COLO668 (cell line): ENCODE data around the gene SDCCAG8.
A peak's percentile ranks its signal among the peaks of the same experiment; 100 is the strongest.
"Not testable (repeated sequence)": the region's sequence is repeated elsewhere in the genome, so short reads cannot be mapped to it uniquely, and the experiment has no call there.

Experiments used
- DNase-seq: peaks from one replicate; lab custom pipeline; 2025; ENCODE audit not compliant: unreplicated experiment; lab: John Stamatoyannopoulos, UW

SDCCAG8 gene

GRCh38 chr1:243255791-243256512, at the start of gene SDCCAG8:
Gene SDCCAG8, plus strand, starts transcription at chr1:243256041. Its CDS starts 133 bp downstream, at chr1:243256174.
- DNase-seq: peak; percentile 99

- DNase-seq: not testable (repeated sequence)
These were observed 43.9 kb upstream of the SDCCAG8 start for GRCh38 chr1:243211984-243212383.

GRCh38 chr1:243213045-243213787, 42.6 kb upstream of the SDCCAG8 start:
- DNase-seq: no peak

- not testable (repeated sequence) for DNase-seq
These were observed 40.5 kb upstream of the SDCCAG8 start for GRCh38 chr1:243215276-243215875.

- no peak for DNase-seq
These were observed 39.1 kb upstream of the SDCCAG8 start for GRCh38 chr1:243216741-243217140.

- no peak for DNase-seq
These were observed 38.5 kb upstream of the SDCCAG8 start for GRCh38 chr1:243217349-243217748.

GRCh38 chr1:243218059-243218458, 37.8 kb upstream of the SDCCAG8 start:
- DNase-seq: no peak

- DNase-seq: no peak
These were observed 28.2 kb upstream of the SDCCAG8 start for GRCh38 chr1:243227622-243228021.

GRCh38 chr1:243229526-243229925, 26.3 kb upstream of the SDCCAG8 start:
- no peak for DNase-seq

- no peak for DNase-seq
These were observed 24.9 kb upstream of the SDCCAG8 start for GRCh38 chr1:243230914-243231313.

GRCh38 chr1:243233908-243234307, 21.9 kb upstream of the SDCCAG8 start:
- DNase-seq: no peak

- no peak for DNase-seq
These were observed 20.7 kb upstream of the SDCCAG8 start for GRCh38 chr1:243234978-243235647.

GRCh38 chr1:243236604-243237252, 19.1 kb upstream of the SDCCAG8 start:
- DNase-seq: no peak

- DNase-seq: no peak
These were observed 11.4 kb upstream of the SDCCAG8 start for GRCh38 chr1:243244432-243244841.

GRCh38 chr1:243246916-243247315, 8.9 kb upstream of the SDCCAG8 start:
- no peak for DNase-seq

- DNase-seq: no peak
These were observed 7.9 kb upstream of the SDCCAG8 start for GRCh38 chr1:243247901-243248300.

GRCh38 chr1:243249214-243249613, 6.6 kb upstream of the SDCCAG8 start:
- DNase-seq: no peak

GRCh38 chr1:243250102-243250501, 5.7 kb upstream of the SDCCAG8 start:
- no peak for DNase-seq

- DNase-seq: no peak
These were observed 4.3 kb upstream of the SDCCAG8 start for GRCh38 chr1:243251539-243251938.

GRCh38 chr1:243253211-243253925, 2.5 kb upstream of the SDCCAG8 start:
- no peak for DNase-seq
